Fibroblast of skin of back (primary cell): ENCODE results near the gene BTLA.
A peak's percentile ranks its signal among the peaks of the same experiment; 100 is the strongest.
"Not testable (repeated sequence)": the region's sequence is repeated elsewhere in the genome, so short reads cannot be mapped to it uniquely, and the experiment has no call there.

Experiments
- DNase-seq: peaks from one replicate; pipeline ENCODE4 v3.0.0-alpha.2; 2013

Gene BTLA

GRCh38 chr3:112437146-112438022 lies 61.9 kb downstream of the BTLA start:
- DNase-seq = peak; percentile 27

GRCh38 chr3:112429960-112430359 lies 69.3 kb downstream of the BTLA start:
- DNase-seq = no peak

DNA sequence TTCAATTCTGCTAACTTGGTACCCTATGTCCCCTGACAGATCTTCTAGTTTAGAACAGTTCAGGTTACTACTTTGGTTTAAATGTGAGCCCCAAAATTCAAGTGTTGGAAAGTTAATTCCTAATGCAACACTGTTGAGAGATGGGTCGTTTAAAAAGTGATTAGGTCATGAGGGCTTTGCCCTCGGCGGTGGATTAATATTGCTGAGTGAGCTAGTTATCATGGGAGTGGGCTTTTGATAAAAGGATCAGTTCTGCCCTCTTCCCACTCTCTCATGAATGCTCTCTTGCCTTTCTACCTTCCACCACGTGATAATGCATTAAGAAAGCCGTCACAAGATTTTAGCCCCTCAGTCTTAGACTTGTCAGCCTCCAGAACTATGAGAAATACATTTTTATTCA lies 72.1 kb downstream of the BTLA start:
- DNase-seq = no peak

GRCh38 chr3:112425858-112426750 lies 73.2 kb downstream of the BTLA start:
- no peak for DNase-seq

DNA sequence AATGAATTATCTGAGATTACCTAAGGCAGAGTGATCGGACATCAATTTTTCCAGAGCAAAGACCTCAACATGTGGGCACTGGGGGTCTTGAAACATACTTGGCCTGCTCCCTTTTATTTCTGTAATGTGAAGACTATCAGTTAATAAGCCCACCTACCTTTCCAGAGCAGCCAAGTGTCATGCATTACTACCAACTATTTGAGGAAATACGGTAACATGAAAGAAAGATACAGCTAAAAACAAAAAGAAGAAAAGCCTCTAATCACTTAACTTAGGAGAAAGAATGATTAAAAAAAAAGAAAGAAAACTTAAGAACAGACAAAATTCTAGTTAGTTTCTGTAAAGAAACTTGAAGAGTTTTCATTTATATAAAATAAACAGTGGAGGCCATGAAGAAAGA lies 73.9 kb downstream of the BTLA start:
- no peak for DNase-seq

- DNase-seq = no peak
Observed at GRCh38 chr3:112424394-112424793, 74.9 kb downstream of the BTLA start.

DNA sequence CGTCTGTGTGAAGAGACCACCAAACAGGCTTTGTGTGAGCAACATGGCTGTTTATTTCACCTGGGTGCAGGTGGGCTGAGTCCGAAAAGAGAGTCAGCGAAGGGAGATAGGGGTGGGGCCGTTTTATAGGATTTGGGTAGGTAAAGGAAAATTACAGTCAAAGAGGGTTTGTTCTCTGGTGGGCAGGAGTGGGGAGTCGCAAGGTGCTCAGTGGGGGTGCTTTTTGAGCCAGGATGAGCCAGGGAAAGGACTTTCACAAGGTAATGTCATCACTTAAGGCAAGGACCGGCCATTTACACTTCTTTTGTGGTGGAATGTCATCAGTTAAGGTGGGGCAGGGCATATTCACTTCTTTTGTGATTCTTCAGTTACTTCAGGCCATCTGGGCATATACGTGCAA lies 76.4 kb downstream of the BTLA start:
- DNase-seq = not testable (repeated sequence)

GRCh38 chr3:112418526-112418925 lies 80.7 kb downstream of the BTLA start:
- not testable (repeated sequence) for DNase-seq

- no peak for DNase-seq
Observed at GRCh38 chr3:112417696-112418318, 81.5 kb downstream of the BTLA start.

DNA sequence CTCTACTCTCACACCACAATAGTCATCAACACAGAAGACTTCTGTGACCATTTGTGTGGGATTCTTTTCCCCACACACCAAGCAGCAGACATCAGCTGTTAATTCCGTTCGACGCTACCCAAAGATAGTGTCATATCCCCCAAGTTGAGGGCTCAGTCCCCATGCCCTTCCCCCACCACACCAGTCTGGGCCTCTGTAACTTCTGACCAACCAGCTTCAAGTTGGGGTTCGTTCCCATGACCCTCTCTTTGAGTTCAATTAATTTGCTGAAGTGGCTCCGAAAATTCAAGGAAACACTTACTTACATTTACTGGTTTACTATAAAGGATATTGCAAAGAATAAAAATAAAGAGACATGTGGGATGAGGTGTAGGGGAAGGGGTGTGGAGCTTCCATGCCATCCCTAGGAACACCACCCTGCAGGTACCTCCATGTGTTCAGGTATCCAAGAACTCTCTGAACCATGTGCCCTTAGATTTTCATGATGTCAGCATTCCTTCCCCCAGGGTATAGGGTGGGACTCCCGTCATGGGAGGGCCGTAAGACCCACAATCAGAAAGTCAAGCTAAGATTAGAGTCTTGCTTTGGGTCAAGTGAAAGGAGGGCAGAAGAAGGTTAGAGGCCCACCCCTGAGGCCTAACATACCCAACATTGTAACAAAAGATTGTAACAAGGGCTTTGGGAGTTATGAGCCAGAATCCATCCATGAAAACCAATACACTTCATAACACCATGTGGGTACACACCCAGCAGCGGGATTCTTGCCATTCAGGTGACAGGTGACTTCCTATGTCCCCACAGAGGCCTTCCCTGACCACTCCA lies 82.7 kb downstream of the BTLA start:
- no peak for DNase-seq

- no peak for DNase-seq
Observed at GRCh38 chr3:112415390-112415789, 83.9 kb downstream of the BTLA start.
